ENCODE measurements around the gene ZCCHC2. TPM values are rescaled to one million over a fixed set of nuclear protein-coding genes. Genes with fewer than 3 reads are reported as not detected.

Gene ZCCHC2
- total and polyA plus RNA-seq, 2 of the 13 experiments (the other 11 are each of a cell fraction or from before 2014, with no cell fraction given) = 62.5 to 76.1 TPM

DNA sequence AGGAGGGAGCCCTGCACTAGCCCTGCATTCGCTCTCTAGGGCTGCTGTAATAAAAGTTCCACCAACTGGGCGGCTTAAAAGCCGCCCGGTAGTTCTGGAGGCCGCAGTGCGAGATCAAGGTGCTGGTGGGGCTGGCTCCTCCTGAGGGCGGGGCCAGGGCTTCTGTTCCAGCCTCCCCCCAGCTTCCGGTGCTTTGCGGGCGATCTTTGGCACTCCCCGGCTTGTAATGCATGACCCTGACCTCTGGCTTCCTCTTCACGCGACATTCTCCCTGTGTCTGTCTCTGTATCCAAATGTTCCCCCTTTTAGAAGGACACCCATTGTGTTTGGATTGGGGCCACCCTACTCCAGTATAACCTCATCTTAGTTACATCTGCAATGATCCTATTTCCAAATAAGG is 84.5 kb downstream of the ZCCHC2 start (continued):
- TF ChIP-seq, protein P1, sequence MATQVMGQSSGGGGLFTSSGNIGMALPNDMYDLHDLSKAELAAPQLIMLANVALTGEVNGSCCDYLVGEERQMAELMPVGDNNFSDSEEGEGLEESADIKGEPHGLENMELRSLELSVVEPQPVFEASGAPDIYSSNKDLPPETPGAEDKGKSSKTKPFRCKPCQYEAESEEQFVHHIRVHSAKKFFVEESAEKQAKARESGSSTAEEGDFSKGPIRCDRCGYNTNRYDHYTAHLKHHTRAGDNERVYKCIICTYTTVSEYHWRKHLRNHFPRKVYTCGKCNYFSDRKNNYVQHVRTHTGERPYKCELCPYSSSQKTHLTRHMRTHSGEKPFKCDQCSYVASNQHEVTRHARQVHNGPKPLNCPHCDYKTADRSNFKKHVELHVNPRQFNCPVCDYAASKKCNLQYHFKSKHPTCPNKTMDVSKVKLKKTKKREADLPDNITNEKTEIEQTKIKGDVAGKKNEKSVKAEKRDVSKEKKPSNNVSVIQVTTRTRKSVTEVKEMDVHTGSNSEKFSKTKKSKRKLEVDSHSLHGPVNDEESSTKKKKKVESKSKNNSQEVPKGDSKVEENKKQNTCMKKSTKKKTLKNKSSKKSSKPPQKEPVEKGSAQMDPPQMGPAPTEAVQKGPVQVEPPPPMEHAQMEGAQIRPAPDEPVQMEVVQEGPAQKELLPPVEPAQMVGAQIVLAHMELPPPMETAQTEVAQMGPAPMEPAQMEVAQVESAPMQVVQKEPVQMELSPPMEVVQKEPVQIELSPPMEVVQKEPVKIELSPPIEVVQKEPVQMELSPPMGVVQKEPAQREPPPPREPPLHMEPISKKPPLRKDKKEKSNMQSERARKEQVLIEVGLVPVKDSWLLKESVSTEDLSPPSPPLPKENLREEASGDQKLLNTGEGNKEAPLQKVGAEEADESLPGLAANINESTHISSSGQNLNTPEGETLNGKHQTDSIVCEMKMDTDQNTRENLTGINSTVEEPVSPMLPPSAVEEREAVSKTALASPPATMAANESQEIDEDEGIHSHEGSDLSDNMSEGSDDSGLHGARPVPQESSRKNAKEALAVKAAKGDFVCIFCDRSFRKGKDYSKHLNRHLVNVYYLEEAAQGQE (IDR thresholded peaks at IDR 0.05; ENCODE audit: borderline replicate concordance in 1 of 2, low read depth in 1 of 2, low read length in 2 of 2) = no peak
- TF ChIP-seq ATF7-NPFF (CRISPR knock-in tag; IDR thresholded peaks at IDR 0.05; ENCODE audit: low read depth) (no peak), NFE2 (CRISPR knock-in tag; IDR thresholded peaks at IDR 0.05) (no peak), SRSF1 (optimal IDR thresholded peaks at IDR 0.05; ENCODE audit: low read depth, low read length) (no peak), ZNF883 (CRISPR knock-in tag; IDR thresholded peaks at IDR 0.05; ENCODE audit: not compliant biosample characterization) (no peak), BRCA1 (CRISPR knock-in tag; IDR thresholded peaks at IDR 0.05) (no peak), HNF4G (IDR thresholded peaks at IDR 0.05; ENCODE audit: borderline replicate concordance, low read depth, low read length) (peak; percentile 30; the same call in 1 of the 2 replicates), HNF4G (CRISPR knock-in tag; IDR thresholded peaks at IDR 0.05; ENCODE audit: borderline replicate concordance, low read depth) (no peak), ERF (CRISPR knock-in tag; IDR thresholded peaks at IDR 0.05) (peak; percentile 73; the same call in 1 of the 2 replicates), RORA (CRISPR knock-in tag; IDR thresholded peaks at IDR 0.05) (no peak), HOXA7 (CRISPR knock-in tag; IDR thresholded peaks at IDR 0.05) (no peak), ZNF350 (CRISPR knock-in tag; IDR thresholded peaks at IDR 0.05; ENCODE audit: borderline replicate concordance, low read depth) (0 out of 2 replicates have a peak, but pooled peaks have one; percentile 18), DNMT3B (CRISPR knock-in tag; conservative IDR thresholded peaks at IDR 0.05) (no peak), BRD4 (CRISPR knock-in tag; IDR thresholded peaks at IDR 0.05) (no peak), ATF1 (CRISPR knock-in tag; IDR thresholded peaks at IDR 0.05) (no peak), THAP11 (CRISPR knock-in tag; IDR thresholded peaks at IDR 0.05) (no peak), NCOR1 (IDR thresholded peaks at IDR 0.05; ENCODE audit: borderline replicate concordance, low read length) (no peak), ZNF333 (CRISPR knock-in tag; IDR thresholded peaks at IDR 0.05; ENCODE audit: borderline replicate concordance) (no peak), MED13 (CRISPR knock-in tag; IDR thresholded peaks at IDR 0.05) (no peak), NFYB (CRISPR knock-in tag; IDR thresholded peaks at IDR 0.05) (no peak), ZKSCAN8 (CRISPR knock-in tag; IDR thresholded peaks at IDR 0.05; ENCODE audit: borderline replicate concordance) (no peak), GZF1 (CRISPR knock-in tag; IDR thresholded peaks at IDR 0.05) (no peak), ZNF468 (CRISPR knock-in tag; IDR thresholded peaks at IDR 0.05) (no peak)
- TF ChIP-seq, protein P2, sequence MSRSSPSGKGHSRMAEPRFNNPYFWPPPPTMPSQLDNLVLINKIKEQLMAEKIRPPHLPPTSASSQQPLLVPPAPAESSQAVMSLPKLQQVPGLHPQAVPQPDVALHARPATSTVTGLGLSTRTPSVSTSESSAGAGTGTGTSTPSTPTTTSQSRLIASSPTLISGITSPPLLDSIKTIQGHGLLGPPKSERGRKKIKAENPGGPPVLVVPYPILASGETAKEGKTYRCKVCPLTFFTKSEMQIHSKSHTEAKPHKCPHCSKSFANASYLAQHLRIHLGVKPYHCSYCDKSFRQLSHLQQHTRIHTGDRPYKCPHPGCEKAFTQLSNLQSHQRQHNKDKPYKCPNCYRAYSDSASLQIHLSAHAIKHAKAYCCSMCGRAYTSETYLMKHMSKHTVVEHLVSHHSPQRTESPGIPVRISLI (CRISPR knock-in tag; IDR thresholded peaks at IDR 0.05; ENCODE audit: borderline replicate concordance) = no peak
- TF ChIP-seq, protein P3, sequence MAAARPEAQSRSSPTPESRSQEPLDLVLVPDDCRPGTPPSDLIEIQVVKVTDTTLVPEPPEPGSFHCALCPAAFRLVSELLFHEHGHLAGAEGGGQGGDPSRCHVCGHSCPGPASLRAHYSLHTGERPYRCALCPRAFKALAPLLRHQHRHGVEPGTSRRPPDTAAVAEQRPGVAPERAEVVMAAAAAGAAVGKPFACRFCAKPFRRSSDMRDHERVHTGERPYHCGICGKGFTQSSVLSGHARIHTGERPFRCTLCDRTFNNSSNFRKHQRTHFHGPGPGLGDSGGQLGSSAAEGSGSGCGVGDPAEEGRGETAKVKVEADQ (CRISPR knock-in tag; IDR thresholded peaks at IDR 0.05; ENCODE audit: borderline replicate concordance) = no peak
- TF ChIP-seq, protein P4, sequence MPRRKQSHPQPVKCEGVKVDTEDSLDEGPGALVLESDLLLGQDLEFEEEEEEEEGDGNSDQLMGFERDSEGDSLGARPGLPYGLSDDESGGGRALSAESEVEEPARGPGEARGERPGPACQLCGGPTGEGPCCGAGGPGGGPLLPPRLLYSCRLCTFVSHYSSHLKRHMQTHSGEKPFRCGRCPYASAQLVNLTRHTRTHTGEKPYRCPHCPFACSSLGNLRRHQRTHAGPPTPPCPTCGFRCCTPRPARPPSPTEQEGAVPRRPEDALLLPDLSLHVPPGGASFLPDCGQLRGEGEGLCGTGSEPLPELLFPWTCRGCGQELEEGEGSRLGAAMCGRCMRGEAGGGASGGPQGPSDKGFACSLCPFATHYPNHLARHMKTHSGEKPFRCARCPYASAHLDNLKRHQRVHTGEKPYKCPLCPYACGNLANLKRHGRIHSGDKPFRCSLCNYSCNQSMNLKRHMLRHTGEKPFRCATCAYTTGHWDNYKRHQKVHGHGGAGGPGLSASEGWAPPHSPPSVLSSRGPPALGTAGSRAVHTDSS (CRISPR knock-in tag; conservative IDR thresholded peaks at IDR 0.05) = no peak
